ENCODE data around the gene TMEM219. TPM values are rescaled to one million over a fixed set of nuclear protein-coding genes. Genes with fewer than 3 reads are reported as not detected.

TMEM219 gene
- total and polyA plus RNA-seq, 10 of the 15 experiments (the other 5 are each of a cell fraction or from before 2014, with no cell fraction given), result 33.6 to 74.6 (median 56.5) TPM

- peak; percentile 14 for TF ChIP-seq E4F1 (IDR thresholded peaks at IDR 0.05; ENCODE audit: borderline replicate concordance, partially characterized antibody)
- TF ChIP-seq NRF1 (conservative IDR thresholded peaks at IDR 0.05; ENCODE audit: low read depth, low read length), result no peak
- TF ChIP-seq, protein P1, sequence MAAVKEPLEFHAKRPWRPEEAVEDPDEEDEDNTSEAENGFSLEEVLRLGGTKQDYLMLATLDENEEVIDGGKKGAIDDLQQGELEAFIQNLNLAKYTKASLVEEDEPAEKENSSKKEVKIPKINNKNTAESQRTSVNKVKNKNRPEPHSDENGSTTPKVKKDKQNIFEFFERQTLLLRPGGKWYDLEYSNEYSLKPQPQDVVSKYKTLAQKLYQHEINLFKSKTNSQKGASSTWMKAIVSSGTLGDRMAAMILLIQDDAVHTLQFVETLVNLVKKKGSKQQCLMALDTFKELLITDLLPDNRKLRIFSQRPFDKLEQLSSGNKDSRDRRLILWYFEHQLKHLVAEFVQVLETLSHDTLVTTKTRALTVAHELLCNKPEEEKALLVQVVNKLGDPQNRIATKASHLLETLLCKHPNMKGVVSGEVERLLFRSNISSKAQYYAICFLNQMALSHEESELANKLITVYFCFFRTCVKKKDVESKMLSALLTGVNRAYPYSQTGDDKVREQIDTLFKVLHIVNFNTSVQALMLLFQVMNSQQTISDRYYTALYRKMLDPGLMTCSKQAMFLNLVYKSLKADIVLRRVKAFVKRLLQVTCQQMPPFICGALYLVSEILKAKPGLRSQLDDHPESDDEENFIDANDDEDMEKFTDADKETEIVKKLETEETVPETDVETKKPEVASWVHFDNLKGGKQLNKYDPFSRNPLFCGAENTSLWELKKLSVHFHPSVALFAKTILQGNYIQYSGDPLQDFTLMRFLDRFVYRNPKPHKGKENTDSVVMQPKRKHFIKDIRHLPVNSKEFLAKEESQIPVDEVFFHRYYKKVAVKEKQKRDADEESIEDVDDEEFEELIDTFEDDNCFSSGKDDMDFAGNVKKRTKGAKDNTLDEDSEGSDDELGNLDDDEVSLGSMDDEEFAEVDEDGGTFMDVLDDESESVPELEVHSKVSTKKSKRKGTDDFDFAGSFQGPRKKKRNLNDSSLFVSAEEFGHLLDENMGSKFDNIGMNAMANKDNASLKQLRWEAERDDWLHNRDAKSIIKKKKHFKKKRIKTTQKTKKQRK (IDR thresholded peaks at IDR 0.05; ENCODE audit: low read depth, low read length), result no peak
- peak; percentile 90 for TF ChIP-seq ELK1 (IDR thresholded peaks at IDR 0.05; ENCODE audit: low read depth, low read length)
- peak; percentile 11; the same call in 1 of the 2 replicates for TF ChIP-seq TCF12 (IDR thresholded peaks at IDR 0.05; ENCODE audit: low read depth, low read length)
- TF ChIP-seq CUX1 (IDR thresholded peaks at IDR 0.05; ENCODE audit: insufficient replicate concordance, low read depth, low read length), result no peak
- TF ChIP-seq GABPA (IDR thresholded peaks at IDR 0.05; ENCODE audit: low read depth), result peak; percentile 75
- TF ChIP-seq BRCA1 (IDR thresholded peaks at IDR 0.05; ENCODE audit: low read depth, low read length), result peak; percentile 27; the same call in 1 of the 2 replicates
- TF ChIP-seq EED (IDR thresholded peaks at IDR 0.05; ENCODE audit: low read depth), result no peak
- TF ChIP-seq CHD1 (IDR thresholded peaks at IDR 0.05; ENCODE audit: low read depth, low read length), result no peak
- peak; percentile 86 for TF ChIP-seq POLR2A (IDR thresholded peaks at IDR 0.05; ENCODE audit: low read depth, low read length)
- TF ChIP-seq ZNF24 (IDR thresholded peaks at IDR 0.05), result no peak
Measured at GRCh38 chr16:29995911-29996765, 34.3 kb downstream of the TMEM219 start, which contains the start of gene INO80E (continued).

Measured in GM12878 (cell line).